ENCODE data around the gene FAM120B.

FAM120B gene

DNA sequence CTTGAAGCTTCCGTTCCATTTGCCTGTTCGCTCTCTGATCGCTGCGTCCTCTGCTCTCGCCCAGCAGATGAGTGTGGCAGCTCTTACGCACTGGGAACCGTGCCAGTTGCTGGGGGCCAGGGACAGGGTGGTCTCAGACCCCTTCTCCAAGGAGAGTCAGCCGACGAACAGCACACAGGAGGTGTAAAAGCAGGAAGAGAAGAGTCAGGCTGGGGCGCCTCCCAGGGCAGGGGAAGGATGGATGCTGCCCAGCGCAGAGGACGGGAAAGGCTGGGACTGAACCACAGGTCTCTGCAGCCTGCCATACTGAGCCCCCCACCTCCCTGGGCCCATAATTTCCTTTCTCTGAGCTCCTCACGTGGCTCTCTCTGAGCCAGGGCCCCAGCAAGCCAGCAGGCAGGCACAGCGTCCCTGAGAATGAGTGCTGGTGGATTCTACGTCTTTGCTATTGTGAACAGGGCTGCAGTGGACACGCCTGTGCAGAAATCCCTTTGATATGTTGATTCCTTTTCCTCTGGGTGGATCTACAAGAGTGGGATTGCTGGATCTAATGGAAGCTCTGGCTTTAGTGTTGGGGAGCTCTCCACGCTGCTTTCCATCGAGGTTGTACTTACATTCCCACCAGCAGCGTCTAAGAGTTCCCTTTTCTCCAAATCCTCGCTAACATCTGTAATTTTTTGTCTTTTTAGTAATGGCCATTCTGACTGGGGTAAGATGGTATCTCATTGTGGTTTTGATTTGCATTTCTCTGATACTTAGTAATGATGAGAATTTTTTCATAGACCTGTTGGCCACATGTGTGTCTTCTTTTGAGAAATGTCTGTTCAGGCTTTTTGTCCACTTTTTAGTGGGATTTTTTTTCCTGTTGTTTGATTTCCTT lies 142.4 kb downstream of the FAM120B start:
- DNase-seq: no peak

DNA sequence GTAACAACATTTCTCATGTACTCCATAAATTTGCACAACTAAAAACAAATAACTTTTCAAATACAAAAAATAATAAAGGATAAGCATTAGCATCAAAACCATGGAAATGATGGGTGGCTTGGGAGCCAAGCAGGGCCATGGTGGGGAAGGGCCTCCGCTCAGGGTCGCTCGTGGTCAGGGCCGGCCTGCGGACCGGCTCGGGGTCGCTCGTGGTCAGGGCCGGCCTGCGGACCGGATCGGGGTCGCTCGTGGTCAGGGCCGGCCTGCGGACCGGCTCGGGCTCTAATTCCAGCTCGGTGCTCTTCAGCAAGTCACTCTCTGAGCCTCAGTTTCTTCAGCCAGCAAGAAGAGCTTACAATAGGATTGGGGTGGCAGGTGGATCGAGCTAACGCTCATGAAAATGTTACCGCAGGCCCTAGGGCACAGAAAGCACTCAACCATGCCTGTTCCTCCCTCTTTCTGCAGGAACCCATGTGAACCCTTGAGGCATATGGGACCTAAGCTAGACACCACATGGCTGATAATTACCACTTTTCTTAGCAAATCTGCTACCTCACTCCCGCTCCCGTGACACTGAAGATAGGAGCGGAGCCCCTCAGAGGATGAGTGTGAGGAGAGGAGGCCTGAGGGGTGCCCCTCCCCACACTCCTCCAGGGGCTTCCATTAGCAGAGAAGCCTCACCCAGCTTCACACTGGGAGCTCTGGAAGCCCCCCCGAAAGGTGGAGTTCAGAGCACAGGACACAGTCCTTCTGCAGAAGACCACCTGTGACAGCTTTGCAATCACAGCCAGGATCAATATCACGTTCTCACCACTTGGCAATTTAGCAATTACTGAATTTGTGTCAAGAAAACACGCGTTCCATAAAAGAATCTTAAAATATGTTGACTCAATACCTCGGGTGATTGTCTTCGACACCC lies 143.5 kb downstream of the FAM120B start:
- DNase-seq: no peak

DNA sequence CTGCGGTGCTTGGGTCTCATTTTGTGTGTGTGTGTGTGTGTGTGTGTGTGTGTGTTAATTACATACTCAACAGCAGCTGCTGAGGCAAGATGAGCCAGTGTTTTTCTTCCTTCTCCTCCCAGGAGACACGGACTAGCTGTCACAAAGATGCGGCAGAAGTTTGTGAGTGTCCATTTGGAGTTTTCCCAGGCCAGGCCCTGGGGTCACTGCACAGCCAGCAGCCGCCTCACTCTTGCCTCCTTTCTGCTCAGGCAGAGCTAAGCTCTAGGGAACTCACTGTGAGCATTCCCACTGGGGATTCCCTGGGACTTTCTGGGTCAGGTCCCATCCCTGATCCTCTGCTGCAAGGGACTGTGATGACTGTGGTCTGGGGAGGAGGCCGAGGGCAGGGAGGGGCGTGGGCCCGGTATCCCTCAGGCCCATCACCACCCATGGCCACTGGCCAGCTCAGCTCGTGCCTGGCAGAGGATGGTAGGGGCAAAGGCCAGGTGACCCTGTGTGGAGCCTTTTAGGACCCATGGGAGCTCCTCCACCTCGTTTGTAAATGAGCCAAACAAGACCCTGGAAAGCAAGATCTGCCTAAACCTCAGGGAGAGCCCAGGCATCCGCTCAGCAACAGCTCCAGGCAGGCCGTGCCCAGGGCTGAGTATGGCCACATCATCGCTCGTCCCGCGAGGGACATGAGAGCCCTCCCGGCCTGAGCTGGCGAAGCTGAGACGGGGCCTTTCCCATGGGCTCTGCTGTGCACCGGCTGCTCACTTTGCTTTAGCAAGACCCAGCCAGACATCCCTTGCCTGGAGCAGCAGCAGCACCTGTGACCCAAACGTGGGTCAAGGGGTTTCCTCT lies 144.6 kb downstream of the FAM120B start:
- no peak for DNase-seq

DNA sequence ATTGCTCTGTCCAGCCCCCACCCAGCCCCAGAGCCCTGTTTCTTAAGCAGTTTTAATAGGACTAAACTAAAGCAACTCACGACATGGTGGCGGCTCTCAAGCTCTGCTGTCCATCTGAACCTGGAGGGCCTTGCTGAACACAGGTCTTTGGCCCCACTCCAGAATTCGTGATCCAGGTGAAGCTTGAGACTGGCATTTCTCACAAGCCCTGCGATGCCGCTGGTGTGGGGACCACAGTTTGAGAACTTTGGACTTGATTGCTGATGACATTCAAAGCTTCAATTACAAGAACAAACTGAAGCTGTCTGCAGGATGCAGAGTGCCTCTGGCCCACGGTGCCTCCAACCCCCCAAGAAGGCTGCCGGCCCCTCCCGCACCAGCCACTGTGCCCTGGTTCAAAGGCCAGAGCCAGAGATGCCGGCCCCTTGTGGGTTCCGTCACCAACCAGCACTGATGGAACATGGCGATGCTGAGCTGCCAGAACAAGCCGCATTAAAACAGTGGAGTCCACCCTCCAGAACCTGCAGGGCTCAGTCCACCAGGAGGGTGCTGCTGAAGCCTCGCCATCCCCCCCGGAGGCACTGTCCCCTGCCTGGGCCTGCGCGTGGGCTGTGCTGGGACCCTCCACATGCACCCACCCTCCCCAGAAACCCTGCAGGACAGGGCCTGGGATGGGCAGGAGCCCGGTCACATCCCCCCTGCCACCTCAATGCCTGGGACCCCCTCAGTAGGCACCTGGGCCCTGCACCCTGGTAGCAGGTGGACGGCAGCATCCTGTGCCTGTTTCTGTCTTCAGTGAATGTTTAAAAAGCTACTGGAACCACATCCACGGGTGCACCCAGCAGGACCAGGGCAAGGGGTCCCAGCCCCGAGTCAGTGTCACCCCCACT lies 145.4 kb downstream of the FAM120B start:
- DNase-seq: no peak

DNA sequence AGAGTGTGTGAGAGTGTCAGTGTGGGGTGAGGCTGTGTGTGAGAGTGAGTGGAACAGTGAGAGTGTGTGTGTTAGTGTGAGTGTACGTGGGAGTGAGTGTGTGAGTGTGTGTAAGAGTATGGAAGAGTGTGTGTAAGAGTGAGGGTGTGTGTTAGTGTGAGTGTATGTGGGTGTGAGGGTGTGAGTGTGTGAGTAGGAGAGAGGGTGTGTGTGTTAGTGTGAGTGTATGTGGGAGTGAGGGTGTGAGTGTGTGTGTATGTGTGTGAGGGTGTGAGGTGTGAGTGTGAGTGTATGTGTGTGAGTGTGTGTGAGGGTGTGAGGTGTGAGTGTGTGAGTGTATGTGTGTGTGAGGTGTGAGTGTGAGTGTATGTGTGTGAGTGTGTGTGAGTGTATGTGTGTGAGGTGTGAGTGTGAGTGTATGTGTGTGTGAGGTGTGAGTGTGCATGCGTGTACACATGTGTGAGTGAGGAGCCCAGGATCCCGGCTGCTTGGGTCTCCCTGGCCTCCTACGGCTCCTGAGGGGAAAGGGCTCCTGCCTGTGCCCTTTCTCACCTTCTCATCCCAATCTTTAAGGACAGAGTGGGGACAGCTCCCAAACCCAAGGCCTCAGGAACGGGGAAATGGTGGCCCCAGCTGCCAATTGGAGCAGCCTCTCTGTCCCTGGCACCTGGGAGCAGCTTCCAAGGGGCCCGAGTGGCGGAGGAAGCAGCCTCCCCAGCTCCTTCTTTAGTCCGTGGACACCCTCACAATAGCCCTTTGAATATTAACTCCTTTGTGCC lies 146.4 kb downstream of the FAM120B start:
- no peak for DNase-seq

GRCh38 chr6:170453586-170454511 lies 147.3 kb downstream of the FAM120B start:
- DNase-seq: no peak

DNA sequence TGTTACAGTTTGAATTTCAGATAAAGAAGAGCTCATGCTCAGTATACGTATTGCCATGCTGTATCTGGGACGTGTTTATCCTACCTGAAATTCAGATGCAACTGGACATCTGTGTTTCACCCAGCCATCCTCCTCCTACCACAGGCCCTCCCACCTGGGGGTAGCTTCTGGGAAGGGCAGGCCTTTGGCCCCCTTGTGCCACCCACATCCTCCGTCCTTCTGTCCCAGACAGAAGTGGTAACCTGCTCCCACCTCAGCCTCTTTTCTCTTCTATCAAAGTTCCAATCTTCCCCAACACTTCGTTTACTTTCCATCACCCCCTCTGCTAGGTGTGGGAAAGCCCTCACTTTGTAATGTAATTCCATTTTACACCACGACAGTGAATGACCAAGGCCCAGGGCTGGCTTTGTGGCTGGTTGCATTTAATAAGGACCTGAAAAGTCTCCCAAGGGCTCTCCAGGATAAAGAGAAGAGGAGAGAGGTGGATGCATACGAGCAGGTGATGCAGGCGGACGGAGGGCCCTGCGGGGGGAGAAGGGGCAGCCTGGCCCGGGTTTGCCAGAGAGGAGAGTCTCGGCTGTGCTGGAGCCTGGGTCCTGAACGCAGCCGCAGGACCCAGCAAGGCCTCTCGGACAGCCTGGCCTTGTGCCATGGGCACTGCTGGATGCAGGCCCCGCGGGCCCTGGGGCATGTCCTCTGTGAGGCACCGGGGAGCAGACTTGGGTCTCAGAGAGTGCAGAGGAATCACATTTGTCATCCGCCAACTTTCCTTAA lies 148.1 kb downstream of the FAM120B start:
- DNase-seq: no peak

DNA sequence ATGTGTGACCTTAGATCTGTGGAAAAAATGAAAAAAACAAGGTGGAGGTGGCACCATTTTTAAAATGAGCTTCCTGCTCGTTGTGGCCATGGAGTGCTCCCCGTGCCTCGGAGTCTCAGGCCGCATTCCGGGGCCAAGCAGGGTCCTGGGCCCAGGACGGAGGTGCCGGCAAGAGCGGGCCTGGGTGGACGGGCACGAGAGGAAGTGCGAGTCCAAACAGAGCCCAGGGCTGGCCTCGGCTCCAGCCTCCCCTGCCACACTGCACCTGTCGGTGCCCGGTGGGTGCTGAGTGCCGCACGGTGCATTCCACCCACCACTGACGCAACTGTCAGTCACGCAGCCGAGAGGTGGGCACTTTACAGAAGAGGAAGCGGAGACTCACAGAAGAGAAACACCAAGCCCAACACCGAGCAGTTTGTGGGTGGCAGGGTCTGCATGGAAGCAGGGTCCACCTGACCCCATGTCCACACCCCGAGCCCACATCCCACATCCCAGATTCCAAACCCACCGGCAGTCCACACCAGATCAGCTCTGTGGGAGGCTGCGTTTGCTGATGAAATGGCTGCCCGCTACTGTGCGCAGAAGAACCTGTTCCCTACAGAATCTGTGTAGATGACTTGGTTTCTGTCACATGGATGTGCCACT lies 148.9 kb downstream of the FAM120B start:
- DNase-seq: no peak

DNA sequence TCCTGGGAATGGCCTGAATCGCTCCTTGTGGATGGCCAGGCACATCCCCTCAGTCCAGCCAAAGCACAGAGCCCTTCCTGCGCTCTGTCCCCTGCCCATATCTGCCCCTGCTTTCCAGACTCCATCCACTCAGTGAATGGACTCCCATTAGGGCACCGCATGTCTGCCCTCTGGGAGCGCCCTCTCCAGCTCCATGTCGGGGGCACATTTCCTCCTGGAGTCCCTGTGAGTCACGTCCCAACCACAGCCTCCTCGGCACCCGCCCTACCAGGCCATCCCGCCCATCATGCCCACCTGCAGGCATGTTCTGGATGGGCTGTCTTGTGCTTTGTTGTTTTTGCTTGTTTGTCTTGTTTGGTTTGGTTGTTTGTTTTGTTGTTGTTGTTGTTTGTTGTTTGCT lies 149.8 kb downstream of the FAM120B start:
- no peak for DNase-seq

Measured in stimulated activated CD4-positive, alpha-beta T cell treated with anti-CD3 and anti-CD28 coated beads, Interleukin-4, amount 100 ng/mL, for 24 hours (primary cell).